Colonic mucosa (tissue), 4 donors: Measurements from ENCODE around the gene HHIP. TPM values are rescaled to one million over a fixed set of nuclear protein-coding genes. Genes with fewer than 3 reads are reported as not detected.

ENCODE experiments used
- DNase-seq: peaks from one replicate; pipeline ENCODE4 v3.0.0-alpha.2; 2020
- H3K27ac ChIP-seq: fragments of 200-600 bp; one replicate; pipeline ENCODE4 v1.8.0; 2021
- H3K27me3 ChIP-seq: fragments of 200-600 bp; one replicate; pipeline ENCODE4 v1.8.0; 2021
- H3K36me3 ChIP-seq: fragments of 200-600 bp; one replicate; pipeline ENCODE4 v1.8.0; 2021
- H3K4me1 ChIP-seq: fragments of 200-600 bp; one replicate; pipeline ENCODE4 v1.8.0; 2021; ENCODE audit warnings: mild to moderate bottlenecking
- H3K4me3 ChIP-seq: fragments of 200-600 bp; one replicate; pipeline ENCODE4 v1.8.0; 2021
- H3K9ac ChIP-seq, 2 donors: one replicate each; pipeline ENCODE4 v1.7.0; 2013; ENCODE audit warnings: control low read depth in 2 of 2, low read depth in 2 of 2, low read length in 2 of 2
- H3K9me3 ChIP-seq: fragments of 200-600 bp; one replicate; pipeline ENCODE4 v1.8.0; 2021
- intact Hi-C: fragments of 100-400 bp; cut with DNase I; formaldehyde crosslinking; loops from one replicate; pipeline ENCODE4 v1.14.1; 2022
- total RNA-seq, 2 donors: library from RNA; stranded (reverse); fragmentation: NEBNext Ultra II Directional in 1 of 2; extraction: Animal tissue kit (Norgen Biotek cat#: 25700) in 1 of 2; gene quantifications; one replicate each; pipeline ENCODE4 v1.2.1, GENCODE V29; 2021
- TF ChIP-seq, protein P1 (sequence below): fragments of 200-600 bp; IDR thresholded peaks from one replicate; pipeline ENCODE4 v1.8.0; 2022; ENCODE audit warnings: antibody characterized with exemption, mild to moderate bottlenecking
- donor health status: healthy.
- donor health status: DM: no; HTN: no; CAD: no.
- donor health status: DM: no; HTN: no; CAD: no.

Gene HHIP
- total RNA-seq, 2 donors from 2014 or later: 4.2 to 5.9 TPM

DNA sequence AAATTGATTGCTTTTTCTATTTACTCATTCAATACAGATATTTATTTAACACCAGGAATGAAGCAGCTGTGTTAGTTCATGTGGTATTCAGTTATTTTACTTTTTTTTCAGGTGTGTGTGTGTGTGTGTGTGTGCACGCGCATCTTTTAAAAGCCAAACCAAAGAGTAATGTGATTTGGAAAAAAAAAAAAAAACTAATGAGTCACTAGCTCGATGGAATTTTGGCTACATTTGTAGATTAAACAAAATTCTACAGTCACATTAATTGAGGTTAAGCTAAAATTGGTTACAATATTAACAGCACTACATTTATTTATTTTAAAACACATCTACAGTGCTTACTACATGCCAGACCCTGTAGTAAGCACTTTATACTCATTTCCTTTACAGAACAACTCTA lies 66.8 kb downstream of the HHIP start:
- no peak for DNase-seq
- Histone ChIP-seq H3K9ac (no peak overlapping the region), H3K27ac (no peak overlapping the region), H3K9me3 (no peaks in the 10 kb centered on the region), H3K27me3 (no peaks in the 10 kb centered on the region), H3K36me3 (no peaks in the 10 kb centered on the region), H3K4me1 (no peaks in the 10 kb centered on the region), H3K4me3 (no peak overlapping the region)
- intact Hi-C loops: no loop called here
- TF ChIP-seq, protein P1, sequence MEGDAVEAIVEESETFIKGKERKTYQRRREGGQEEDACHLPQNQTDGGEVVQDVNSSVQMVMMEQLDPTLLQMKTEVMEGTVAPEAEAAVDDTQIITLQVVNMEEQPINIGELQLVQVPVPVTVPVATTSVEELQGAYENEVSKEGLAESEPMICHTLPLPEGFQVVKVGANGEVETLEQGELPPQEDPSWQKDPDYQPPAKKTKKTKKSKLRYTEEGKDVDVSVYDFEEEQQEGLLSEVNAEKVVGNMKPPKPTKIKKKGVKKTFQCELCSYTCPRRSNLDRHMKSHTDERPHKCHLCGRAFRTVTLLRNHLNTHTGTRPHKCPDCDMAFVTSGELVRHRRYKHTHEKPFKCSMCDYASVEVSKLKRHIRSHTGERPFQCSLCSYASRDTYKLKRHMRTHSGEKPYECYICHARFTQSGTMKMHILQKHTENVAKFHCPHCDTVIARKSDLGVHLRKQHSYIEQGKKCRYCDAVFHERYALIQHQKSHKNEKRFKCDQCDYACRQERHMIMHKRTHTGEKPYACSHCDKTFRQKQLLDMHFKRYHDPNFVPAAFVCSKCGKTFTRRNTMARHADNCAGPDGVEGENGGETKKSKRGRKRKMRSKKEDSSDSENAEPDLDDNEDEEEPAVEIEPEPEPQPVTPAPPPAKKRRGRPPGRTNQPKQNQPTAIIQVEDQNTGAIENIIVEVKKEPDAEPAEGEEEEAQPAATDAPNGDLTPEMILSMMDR: no peak

DNA sequence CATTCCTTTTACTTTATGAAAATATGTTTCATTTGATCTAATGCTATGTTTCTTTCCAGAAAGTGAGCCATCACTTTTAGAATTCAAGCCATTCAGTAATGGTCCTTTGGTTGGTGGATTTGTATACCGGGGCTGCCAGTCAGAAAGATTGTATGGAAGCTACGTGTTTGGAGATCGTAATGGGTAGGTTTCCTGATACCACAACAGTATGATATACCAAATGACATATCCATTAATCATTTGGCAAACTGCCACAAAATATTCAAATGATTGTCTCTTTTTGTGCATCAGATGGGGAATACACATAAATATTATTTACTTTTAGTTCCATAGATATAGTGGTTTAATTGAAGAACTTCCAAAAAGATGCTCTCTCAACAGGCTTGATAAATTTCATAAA lies 68.2 kb downstream of the HHIP start:
- no peaks in the 10 kb centered on the region for H3K9me3 ChIP-seq
- H3K9ac ChIP-seq: no peak overlapping the region
- no peak for DNase-seq
- no peak overlapping the region for H3K4me3 ChIP-seq
- H3K36me3 ChIP-seq: no peaks in the 10 kb centered on the region
- no peaks in the 10 kb centered on the region for H3K4me1 ChIP-seq
- no peak overlapping the region for H3K27ac ChIP-seq
- TF ChIP-seq, protein P1: no peak
- intact Hi-C loops: no loop called here
- no peaks in the 10 kb centered on the region for H3K27me3 ChIP-seq

DNA sequence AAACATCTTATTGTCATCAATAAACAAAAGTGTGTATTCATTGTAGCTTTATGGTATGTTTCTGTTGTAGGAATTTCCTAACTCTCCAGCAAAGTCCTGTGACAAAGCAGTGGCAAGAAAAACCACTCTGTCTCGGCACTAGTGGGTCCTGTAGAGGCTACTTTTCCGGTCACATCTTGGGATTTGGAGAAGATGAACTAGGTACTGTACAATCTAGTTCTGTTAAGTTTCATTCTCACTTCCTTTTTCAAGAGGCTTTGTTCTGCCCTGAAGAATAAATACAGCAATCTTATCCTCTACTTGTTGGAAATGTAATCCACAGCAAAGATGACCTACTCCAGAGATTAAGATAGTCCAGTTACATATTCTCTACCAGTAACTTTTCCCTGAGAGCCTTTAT lies 69.3 kb downstream of the HHIP start:
- no peaks in the 10 kb centered on the region for H3K4me1 ChIP-seq
- no peak for DNase-seq
- TF ChIP-seq, protein P1: no peak
- H3K36me3 ChIP-seq: no peaks in the 10 kb centered on the region
- no peak overlapping the region for H3K9ac ChIP-seq
- no peak overlapping the region for H3K4me3 ChIP-seq
- no peak overlapping the region for H3K27ac ChIP-seq
- no peaks in the 10 kb centered on the region for H3K9me3 ChIP-seq
- intact Hi-C loops: no loop called here
- no peaks in the 10 kb centered on the region for H3K27me3 ChIP-seq

DNA sequence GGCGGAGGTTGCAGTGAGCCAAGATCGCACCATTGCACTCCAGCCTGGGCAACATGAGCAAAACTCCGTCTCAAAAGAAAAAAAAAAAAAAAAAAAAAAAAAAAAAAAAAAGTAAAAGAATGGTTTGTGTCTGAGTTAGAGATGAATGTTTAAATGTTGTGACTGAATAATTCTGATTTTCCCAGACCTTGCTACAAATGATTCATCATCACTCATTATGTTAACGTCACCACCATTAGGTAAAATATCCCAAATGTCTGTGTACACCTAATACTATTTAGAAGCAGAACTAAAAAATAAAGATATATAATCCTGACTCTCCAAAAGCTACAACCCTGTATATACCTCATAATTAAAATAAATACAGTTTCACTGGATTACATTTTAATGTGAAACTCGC lies 70.8 kb downstream of the HHIP start:
- intact Hi-C loops: no loop called here
- Histone ChIP-seq H3K36me3 (no peaks in the 10 kb centered on the region), H3K4me1 (no peaks in the 10 kb centered on the region), H3K9ac (no peak overlapping the region), H3K4me3 (no peak overlapping the region), H3K27ac (no peak overlapping the region), H3K27me3 (no peaks in the 10 kb centered on the region), H3K9me3 (no peaks in the 10 kb centered on the region)
- DNase-seq: no peak
- TF ChIP-seq, protein P1: no peak

DNA sequence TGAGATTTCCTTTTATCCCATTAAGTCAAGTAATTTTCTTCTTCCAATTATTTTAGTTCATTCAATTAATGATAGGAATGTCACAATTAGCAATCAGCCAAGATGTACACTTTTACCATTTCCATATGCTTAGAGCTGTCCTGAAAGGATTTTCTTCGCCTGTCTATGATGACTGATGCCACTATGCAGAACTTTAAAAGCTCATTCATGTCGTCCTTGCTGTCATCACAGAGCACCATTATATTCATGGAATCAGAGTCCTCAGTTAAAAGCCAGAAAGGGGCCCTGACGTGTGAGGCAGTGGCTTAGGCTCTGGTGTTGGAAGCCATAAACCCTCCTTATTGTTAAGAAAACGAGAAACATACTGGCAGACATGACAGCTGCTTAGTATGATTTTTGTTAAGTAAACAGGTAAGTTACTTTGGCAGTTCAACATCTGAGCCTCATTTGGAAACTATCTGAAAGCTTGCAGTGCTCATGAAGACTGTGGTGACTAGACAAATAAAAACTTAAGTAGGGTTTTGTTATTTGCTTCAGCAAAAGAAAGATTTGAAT lies 73.1 kb downstream of the HHIP start:
- no peak for DNase-seq
- intact Hi-C loops: no loop called here
- TF ChIP-seq, protein P1: no peak
- Histone ChIP-seq H3K4me1 (no peaks in the 10 kb centered on the region), H3K9ac (no peak overlapping the region), H3K4me3 (no peak overlapping the region), H3K27me3 (no peaks in the 10 kb centered on the region), H3K27ac (no peak overlapping the region), H3K9me3 (no peaks in the 10 kb centered on the region), H3K36me3 (no peaks in the 10 kb centered on the region)

DNA sequence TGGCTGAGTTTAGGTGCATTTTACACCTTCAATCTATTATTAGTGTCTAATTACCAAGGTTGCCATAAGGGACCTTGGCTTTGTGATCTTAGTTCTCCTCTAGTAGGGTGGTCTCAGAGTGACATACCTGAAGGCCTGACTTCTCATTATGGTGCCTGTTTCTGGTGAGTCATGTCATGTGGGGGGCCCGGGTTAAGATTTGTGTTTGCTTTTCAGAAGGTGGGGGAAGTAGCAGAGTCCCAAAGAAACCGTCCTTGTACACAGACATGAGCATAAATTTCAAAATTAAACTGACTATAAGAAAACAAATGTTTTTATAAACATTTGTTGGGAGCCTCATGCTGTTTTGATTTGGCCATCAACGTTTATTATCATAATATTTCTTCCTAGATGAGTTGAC lies 74.5 kb downstream of the HHIP start:
- H3K4me1 ChIP-seq: no peaks in the 10 kb centered on the region
- TF ChIP-seq, protein P1: no peak
- intact Hi-C loops: no loop called here
- H3K36me3 ChIP-seq: no peaks in the 10 kb centered on the region
- no peaks in the 10 kb centered on the region for H3K9me3 ChIP-seq
- H3K9ac ChIP-seq: no peak overlapping the region
- H3K4me3 ChIP-seq: no peak overlapping the region
- H3K27ac ChIP-seq: no peak overlapping the region
- no peaks in the 10 kb centered on the region for H3K27me3 ChIP-seq
- DNase-seq: no peak
